Loucy (cell line): Measurements from ENCODE around the gene NUTF2.

Experiments
- H2AFZ ChIP-seq: fragments of 200-600 bp; sonication (generic); 2 replicates; pipeline ENCODE4 v1.6.0; 2016; ENCODE audit warnings: antibody characterized with exemption, mild to moderate bottlenecking, low read length, moderate library complexity
- H3F3A ChIP-seq: fragments of 200-600 bp; 2 replicates; pipeline ENCODE4 v1.6.0; 2016; ENCODE audit warnings: antibody characterized with exemption, low read depth, mild to moderate bottlenecking
- H3K27me3 ChIP-seq: fragments of 200-600 bp; sonication (generic); 2 replicates; pipeline ENCODE4 v1.6.1; 2014; ENCODE audit warnings: low read length, mild to moderate bottlenecking; ENCODE audit not compliant: insufficient read depth, poor library complexity, severe bottlenecking
- H3K36me3 ChIP-seq: fragments of 200-600 bp; sonication (generic); 2 replicates; pipeline ENCODE4 v1.6.1; 2016; ENCODE audit warnings: low read length; ENCODE audit not compliant: insufficient read depth
- H3K4me1 ChIP-seq: fragments of 200-600 bp; sonication (generic); 2 replicates; pipeline ENCODE4 v1.5.1; 2014; ENCODE audit warnings: low read length, mild to moderate bottlenecking; ENCODE audit not compliant: insufficient read depth, poor library complexity, severe bottlenecking
- H3K4me2 ChIP-seq: fragments of 200-600 bp; sonication (generic); 2 replicates; pipeline ENCODE4 v1.6.0; 2014; ENCODE audit warnings: antibody characterized with exemption, low read length, low read depth, mild to moderate bottlenecking; ENCODE audit not compliant: poor library complexity, severe bottlenecking
- H3K4me3 ChIP-seq: fragments of 200-600 bp; sonication (generic); 2 replicates; pipeline ENCODE4 v1.5.1; 2014; ENCODE audit warnings: low read length, mild to moderate bottlenecking, mixed read lengths; ENCODE audit not compliant: poor library complexity, severe bottlenecking
- H3K79me2 ChIP-seq: fragments of 200-600 bp; sonication (generic); 2 replicates; pipeline ENCODE4 v1.6.1; 2014; ENCODE audit warnings: low read length; ENCODE audit not compliant: insufficient read depth
- H3K9ac ChIP-seq: fragments of 200-600 bp; sonication (generic); 2 replicates; pipeline ENCODE4 v1.6.0; 2014; ENCODE audit warnings: mild to moderate bottlenecking, low read depth, low read length, moderate library complexity; ENCODE audit not compliant: poor library complexity, severe bottlenecking
- H3K9me2 ChIP-seq: fragments of 200-600 bp; sonication (generic); replicated peaks from 2 replicates; pipeline ENCODE4 v1.6.1; 2016; ENCODE audit warnings: low read depth, low read length, mixed read lengths
- H3K9me3 ChIP-seq: fragments of 200-600 bp; sonication (generic); 2 replicates; pipeline ENCODE4 v1.6.1; 2014; ENCODE audit warnings: mild to moderate bottlenecking, antibody characterized with exemption, low read length, low read depth; ENCODE audit not compliant: insufficient read depth
- H4K20me1 ChIP-seq: fragments of 200-600 bp; sonication (generic); 2 replicates; pipeline ENCODE4 v1.6.0; 2014; ENCODE audit warnings: antibody characterized with exemption, low read length, mild to moderate bottlenecking; ENCODE audit not compliant: insufficient read depth, poor library complexity, severe bottlenecking
- CTCF ChIP-seq: fragments of 200-600 bp; sonication (generic); conservative IDR thresholded peaks from 2 replicates; pipeline ENCODE4 v1.5.1; 2014; ENCODE audit warnings: mild to moderate bottlenecking, antibody characterized with exemption, low read length
- EZH2phosphoT487 ChIP-seq: fragments of 200-600 bp; IDR thresholded peaks from 2 replicates; pipeline ENCODE4 v1.6.1; 2018; ENCODE audit warnings: antibody characterized with exemption, mild to moderate bottlenecking, moderate library complexity, borderline replicate concordance

Gene NUTF2

GRCh38 chr16:67885545-67885944, 38.8 kb downstream of the NUTF2 start:
- Histone ChIP-seq H3K9me3 (no peaks in the 10 kb centered on the region), H3K9ac (no peak overlapping the region), H4K20me1 (no peaks in the 10 kb centered on the region), H3F3A (no peaks in the 10 kb centered on the region), H3K4me3 (no peak overlapping the region), H3K9me2 (no peaks in the 10 kb centered on the region), H3K4me1 (no peaks in the 10 kb centered on the region), H3K79me2 (no peaks in the 10 kb centered on the region), H2AFZ (no peak overlapping the region), H3K36me3 (peaks cover 60% of the 10 kb centered on the region; the same call in 1 of the 2 replicates), H3K4me2 (no peak overlapping the region), H3K27me3 (no peaks in the 10 kb centered on the region)
- TF ChIP-seq EZH2phosphoT487 (no peak), CTCF (no peak)

- H3K36me3 ChIP-seq: peaks cover 55% of the 10 kb centered on the region; the same call in 1 of the 2 replicates
- H3F3A ChIP-seq: no peaks in the 10 kb centered on the region
- H2AFZ ChIP-seq: no peak overlapping the region
- H3K27me3 ChIP-seq: no peaks in the 10 kb centered on the region
- H3K79me2 ChIP-seq: no peaks in the 10 kb centered on the region
- H3K4me1 ChIP-seq: no peaks in the 10 kb centered on the region
- H3K4me3 ChIP-seq: no peak overlapping the region
- no peak overlapping the region for H3K9ac ChIP-seq
- H3K9me3 ChIP-seq: no peaks in the 10 kb centered on the region
- no peaks in the 10 kb centered on the region for H3K9me2 ChIP-seq
- H4K20me1 ChIP-seq: no peaks in the 10 kb centered on the region
- TF ChIP-seq CTCF (no peak), EZH2phosphoT487 (no peak)
- H3K4me2 ChIP-seq: no peak overlapping the region
Measured at GRCh38 chr16:67885976-67886375, 39.2 kb downstream of the NUTF2 start.

DNA sequence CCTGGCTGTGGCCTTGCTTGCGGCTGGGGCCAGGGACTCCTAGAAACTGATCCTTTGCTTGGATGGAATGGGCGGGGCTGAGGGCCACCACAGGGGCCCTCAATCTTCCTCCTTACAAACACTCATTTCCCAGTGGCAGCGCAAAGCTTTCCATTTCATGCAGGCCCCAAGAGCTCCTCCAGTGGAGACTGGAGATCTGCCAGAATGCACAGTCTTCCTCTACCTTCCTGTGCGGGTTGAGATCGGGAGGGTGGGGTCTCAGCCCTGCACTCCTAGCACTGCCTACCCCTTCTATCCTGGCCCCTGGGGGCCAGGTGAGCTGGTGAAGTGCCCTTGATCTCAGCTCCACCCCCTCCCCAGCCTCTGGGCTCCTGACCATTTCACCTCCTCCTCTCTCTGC, 39.7 kb downstream of the NUTF2 start:
- Histone ChIP-seq H3F3A (no peaks in the 10 kb centered on the region), H4K20me1 (no peaks in the 10 kb centered on the region), H3K4me1 (no peaks in the 10 kb centered on the region), H3K9me2 (no peaks in the 10 kb centered on the region), H3K36me3 (peaks cover 51% of the 10 kb centered on the region; the same call in 1 of the 2 replicates), H3K9me3 (no peaks in the 10 kb centered on the region), H3K79me2 (no peaks in the 10 kb centered on the region), H3K27me3 (no peaks in the 10 kb centered on the region), H3K4me2 (no peak overlapping the region), H3K9ac (no peak overlapping the region), H3K4me3 (no peak overlapping the region), H2AFZ (no peak overlapping the region)
- TF ChIP-seq CTCF: no peak
